Measurements from ENCODE around the gene RANGAP1. TPM values are rescaled to one million over a fixed set of nuclear protein-coding genes. Genes with fewer than 3 reads are reported as not detected.

The RANGAP1 gene
- total and polyA plus RNA-seq, 2 of the 13 experiments (the other 11 are each of a cell fraction or from before 2014, with no cell fraction given) = 51.8 to 83.9 TPM

GRCh38 chr22:41215409-41215808, 70.6 kb downstream of the RANGAP1 start:
- H3K27me3 ChIP-seq (ENCODE audit: control insufficient read depth in 1 of 2, insufficient read depth in 2 of 2, low read length in 2 of 2) = no peaks in the 10 kb centered on the region; a peak in 1 of 5 replicates
- H3K4me2 ChIP-seq (ENCODE audit: low read depth, low read length) = no peak overlapping the region
- H3K9ac ChIP-seq (ENCODE audit: insufficient read depth, low read depth, low read length) = no peak overlapping the region
- H2AFZ ChIP-seq (ENCODE audit: low read length) = no peak overlapping the region
- ChIA-PET CTCF (ENCODE audit: low intra/inter-chr PET ratio, low total read pairs) (no interaction called here), POLR2A (no interaction called here)
- no peaks in the 10 kb centered on the region for H3K9me3 ChIP-seq (ENCODE audit: low read length)
- no peaks in the 10 kb centered on the region for H3K4me1 ChIP-seq (ENCODE audit: insufficient read depth, low read length)
- intact Hi-C loops (cut with micrococcal nuclease; ENCODE audit: unreplicated experiment) (no loop called here), in situ Hi-C loops (cut with HindIII; ENCODE audit: extremely low pct_ligation_motif_present, low pct_unique_long_range_greater_than_20kb) (no loop called here)
- peaks cover 1 to 24% of the 10 kb centered on the region in 2 experiments; a peak in 4 of 5 replicates for H3K36me3 ChIP-seq (replicated peaks in 1 of 2; ENCODE audit: control insufficient read depth in 1 of 2, insufficient read depth in 2 of 2, low read length in 2 of 2)
- BruUV-seq (replicated peaks) = no TSS peak
- FAIRE-seq = no peak
- no peak for TF ChIP-seq ZNF276 (CRISPR knock-in tag; IDR thresholded peaks at IDR 0.05; ENCODE audit: low read depth)
- no peaks in the 10 kb centered on the region for H3K79me2 ChIP-seq (ENCODE audit: insufficient read depth, low read length)
- no peak for DNase-seq (ENCODE audit: low spot score)
- no peak for ATAC-seq
- WGBS (ENCODE audit: low lambda C conversion rate) = 99% methylated on average over 10 of the region's 10 CpGs
- no peaks in the 10 kb centered on the region for H4K20me1 ChIP-seq (ENCODE audit: insufficient read depth, low read length)
- H3K4me3 ChIP-seq (replicated peaks in 1 of 3; ENCODE audit: insufficient read depth in 1 of 3, low read depth in 2 of 3, low read length in 3 of 3) = no peak overlapping the region
- no peak overlapping the region for H3K27ac ChIP-seq (ENCODE audit: extremely low read length, insufficient read depth, low read length)

DNA sequence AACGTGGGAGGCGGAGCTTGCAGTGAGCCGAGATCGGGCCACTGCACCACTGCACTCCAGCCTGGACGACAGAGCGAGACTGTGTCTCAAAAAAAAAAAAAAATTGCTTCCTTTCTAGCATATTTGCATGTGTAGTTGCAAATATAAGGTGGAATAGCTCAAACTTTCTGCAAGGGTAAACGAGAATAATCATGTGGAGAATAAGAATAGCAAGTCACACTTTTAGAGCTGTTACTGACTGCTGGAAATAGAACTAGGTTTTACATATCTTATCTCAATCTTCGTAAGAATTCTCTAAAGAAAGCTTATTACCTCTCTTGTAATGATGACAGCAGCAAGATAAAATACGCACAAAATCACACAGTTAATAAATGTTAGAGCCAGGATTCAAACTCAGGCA, 79.3 kb downstream of the RANGAP1 start:
- H3K4me2 ChIP-seq (ENCODE audit: low read depth, low read length) = no peak overlapping the region
- no peaks in the 10 kb centered on the region for H3K9me3 ChIP-seq (ENCODE audit: low read length)
- FAIRE-seq = no peak
- peaks cover 4 to 17% of the 10 kb centered on the region in 2 experiments; a peak in 4 of 5 replicates for H3K36me3 ChIP-seq (replicated peaks in 1 of 2; ENCODE audit: control insufficient read depth in 1 of 2, insufficient read depth in 2 of 2, low read length in 2 of 2)
- DNase-seq (ENCODE audit: low spot score) = no peak
- POLR2A ChIA-PET = interaction anchor here (1.2 kb wide), 1 partner anchor 9 kb away, joined by 3 read pairs; no protein-coding TSS in a partner anchor
- 97% methylated on average over 9 of the region's 9 CpGs for WGBS (ENCODE audit: low lambda C conversion rate)
- H3K4me3 ChIP-seq (replicated peaks in 1 of 3; ENCODE audit: insufficient read depth in 1 of 3, low read depth in 2 of 3, low read length in 3 of 3) = no peak overlapping the region
- CTCF ChIA-PET (ENCODE audit: low intra/inter-chr PET ratio, low total read pairs) = no interaction called here
- no peak overlapping the region for H3K27ac ChIP-seq (ENCODE audit: extremely low read length, insufficient read depth, low read length)
- no peak overlapping the region for H3K9ac ChIP-seq (ENCODE audit: insufficient read depth, low read depth, low read length)
- H3K4me1 ChIP-seq (ENCODE audit: insufficient read depth, low read length) = peaks cover 34% of the 10 kb centered on the region
- intact Hi-C loops (cut with micrococcal nuclease; ENCODE audit: unreplicated experiment) (no loop called here), in situ Hi-C loops (cut with HindIII; ENCODE audit: extremely low pct_ligation_motif_present, low pct_unique_long_range_greater_than_20kb) (no loop called here)
- no peak for ATAC-seq
- H3K79me2 ChIP-seq (ENCODE audit: insufficient read depth, low read length) = peaks cover 11% of the 10 kb centered on the region
- no peaks in the 10 kb centered on the region for H4K20me1 ChIP-seq (ENCODE audit: insufficient read depth, low read length)
- BruUV-seq (replicated peaks) = no TSS peak
- no peaks in the 10 kb centered on the region; a peak in 1 of 5 replicates for H3K27me3 ChIP-seq (ENCODE audit: control insufficient read depth in 1 of 2, insufficient read depth in 2 of 2, low read length in 2 of 2)
- no peak overlapping the region for H2AFZ ChIP-seq (ENCODE audit: low read length)
- no peak for TF ChIP-seq ZFP36 (IDR thresholded peaks at IDR 0.05; ENCODE audit: borderline replicate concordance, low read depth, low read length, partially characterized antibody)
- no peak for TF ChIP-seq ZNF660 (CRISPR knock-in tag; IDR thresholded peaks at IDR 0.05; ENCODE audit: borderline replicate concordance, low read depth)
- no peak for TF ChIP-seq SAFB2 (CRISPR knock-in tag; IDR thresholded peaks at IDR 0.05; ENCODE audit: borderline replicate concordance, low read depth)
- no peak for TF ChIP-seq POLR2G (IDR thresholded peaks at IDR 0.05; ENCODE audit: low read depth, low read length)
- TF ChIP-seq, protein P1, sequence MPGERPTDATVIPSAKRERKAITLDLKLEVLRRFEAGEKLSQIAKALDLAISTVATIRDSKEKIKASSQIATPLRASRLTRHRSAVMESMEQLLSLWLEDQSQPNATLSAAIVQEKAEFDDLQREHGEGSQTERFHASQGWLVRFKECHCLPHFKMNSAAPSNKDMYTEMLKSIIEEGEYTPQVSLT (CRISPR knock-in tag; IDR thresholded peaks at IDR 0.05; ENCODE audit: borderline replicate concordance, low read depth) = no peak
- TF ChIP-seq HIC2 (CRISPR knock-in tag; IDR thresholded peaks at IDR 0.05; ENCODE audit: low read depth) = no peak
- no peak for TF ChIP-seq AGO2 (optimal IDR thresholded peaks at IDR 0.05; ENCODE audit: low read depth, low read length)
- no peak for TF ChIP-seq KDM3A (CRISPR knock-in tag; IDR thresholded peaks at IDR 0.05; ENCODE audit: low read depth)
- TF ChIP-seq MZF1 (CRISPR knock-in tag; IDR thresholded peaks at IDR 0.05; ENCODE audit: borderline replicate concordance) = no peak
- no peak for TF ChIP-seq GABPB1 (CRISPR knock-in tag; IDR thresholded peaks at IDR 0.05)
- no peak for TF ChIP-seq FOXJ3 (CRISPR knock-in tag; IDR thresholded peaks at IDR 0.05; ENCODE audit: borderline replicate concordance)
- TF ChIP-seq PREB (CRISPR knock-in tag; IDR thresholded peaks at IDR 0.05) = no peak
